Measurements from ENCODE around the gene OR2F1.

OR2F1 gene

GRCh38 chr7:143954135-143954534, 509 bp upstream of the OR2F1 start:
- DNase-seq: no peak

- no peak for DNase-seq
These were observed 4.1 kb downstream of the OR2F1 start for GRCh38 chr7:143958781-143959180.

GRCh38 chr7:143960813-143961610, 6.4 kb downstream of the OR2F1 start:
- no peak for DNase-seq

GRCh38 chr7:143965280-143965679, 10.6 kb downstream of the OR2F1 start:
- DNase-seq: no peak

- no peak for DNase-seq
These were observed 12.8 kb downstream of the OR2F1 start for GRCh38 chr7:143967398-143967797.

- DNase-seq: no peak
These were observed 19.3 kb downstream of the OR2F1 start for GRCh38 chr7:143973870-143974416.

GRCh38 chr7:143974459-143974858, 19.8 kb downstream of the OR2F1 start:
- no peak for DNase-seq

GRCh38 chr7:143975617-143976016, 21.0 kb downstream of the OR2F1 start:
- DNase-seq: no peak

- no peak for DNase-seq
These were observed 23.9 kb downstream of the OR2F1 start for GRCh38 chr7:143978585-143978984.

GRCh38 chr7:143979359-143979758, 24.7 kb downstream of the OR2F1 start:
- DNase-seq: no peak

GRCh38 chr7:143979998-143980397, 25.4 kb downstream of the OR2F1 start:
- no peak for DNase-seq

GRCh38 chr7:143980746-143981510, 26.3 kb downstream of the OR2F1 start:
- no peak for DNase-seq

- DNase-seq: no peak
These were observed 29.3 kb downstream of the OR2F1 start for GRCh38 chr7:143983960-143984359.

- no peak for DNase-seq
These were observed 32.9 kb downstream of the OR2F1 start for GRCh38 chr7:143987513-143987912.

- DNase-seq: no peak
These were observed 34.5 kb downstream of the OR2F1 start for GRCh38 chr7:143988976-143989745.

- no peak for DNase-seq
These were observed 38.0 kb downstream of the OR2F1 start for GRCh38 chr7:143992670-143993069.

- DNase-seq: no peak
These were observed 39.3 kb downstream of the OR2F1 start for GRCh38 chr7:143993924-143994323.

- DNase-seq: no peak
These were observed 45.4 kb downstream of the OR2F1 start, which contains the start of gene OR6B1 for GRCh38 chr7:144000020-144000419. OR6B1 (plus strand) TSS chr7:144000320; CDS start chr7:144003997, 3,677 bp downstream.

- no peak for DNase-seq
These were observed 46.9 kb downstream of the OR2F1 start for GRCh38 chr7:144001543-144001942.

- DNase-seq: no peak
These were observed 50.1 kb downstream of the OR2F1 start for GRCh38 chr7:144004703-144005102.

- no peak for DNase-seq
These were observed 51.5 kb downstream of the OR2F1 start for GRCh38 chr7:144006029-144006691.

- no peak for DNase-seq
These were observed 52.0 kb downstream of the OR2F1 start for GRCh38 chr7:144006692-144007042.

GRCh38 chr7:144009361-144009760, 54.7 kb downstream of the OR2F1 start:
- DNase-seq: no peak

All from activated CD4-positive, alpha-beta T cell treated with anti-CD3 and anti-CD28 coated beads, Interleukin-2, amount 50 U/mL, for 1 hour (primary cell).